ENCODE data around the gene TNRC6A.

Gene TNRC6A

DNA sequence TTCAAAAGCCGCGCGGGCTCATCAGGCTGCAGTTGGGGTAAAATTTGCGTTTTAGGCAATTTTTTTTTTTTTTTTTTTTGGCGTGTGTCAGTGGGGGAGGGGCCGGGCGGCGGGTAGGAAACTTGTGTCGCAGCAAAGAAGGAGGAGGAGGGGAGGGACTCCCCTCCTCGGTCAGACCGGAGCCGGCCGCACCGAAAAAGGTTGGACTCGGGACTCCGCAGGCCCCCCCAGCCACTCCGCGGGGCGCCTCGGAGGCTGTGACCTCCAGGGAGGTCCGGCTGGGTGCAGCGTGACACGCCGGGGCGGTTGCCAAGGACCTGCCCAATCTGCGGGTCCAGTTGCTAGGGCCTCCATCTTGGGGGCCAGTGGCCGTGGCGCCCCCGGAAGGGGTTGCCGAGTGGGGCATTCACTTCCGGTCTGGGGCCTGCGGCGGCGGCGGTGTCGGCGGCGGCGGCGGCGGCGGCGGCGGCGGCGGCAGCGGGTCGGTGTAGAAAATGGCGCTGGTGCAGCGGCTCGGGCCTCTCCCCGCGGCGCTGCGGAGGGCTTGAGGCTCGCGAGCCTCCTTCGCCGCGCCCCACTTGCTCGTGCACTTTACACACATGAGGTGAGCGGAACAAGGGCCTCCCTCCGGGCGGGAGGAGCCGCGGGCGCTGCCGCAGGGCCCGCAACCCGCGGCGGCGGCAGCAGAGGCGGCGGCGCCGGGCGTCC is at the start of gene TNRC6A:
Gene TNRC6A, plus strand, starts transcription at position 409 of the 708 bp plus-strand sequence. Its CDS starts 191 bp downstream, at position 600.
- Histone ChIP-seq H3K4me1 (ENCODE audit: control insufficient read depth, low read depth, low read length) (peaks cover 21% of the 10 kb centered on the region), H3K4me3 (ENCODE audit: low read length) (peak within 1 kb of the TSS; percentile 98), H3K27ac (ENCODE audit: low read length) (peak within 1 kb of the TSS; percentile 93), H3K9me3 (ENCODE audit: control insufficient read depth, low read depth, low read length) (no peaks in the 10 kb centered on the region), H3K9ac (ENCODE audit: low read length) (peak within 1 kb of the TSS; percentile 95), H3K36me3 (ENCODE audit: control insufficient read depth, low read depth, low read length) (peaks cover 28% of the 10 kb centered on the region), H3K27me3 (ENCODE audit: control insufficient read depth, insufficient read depth, low read length) (no peaks in the 10 kb centered on the region)

DNA sequence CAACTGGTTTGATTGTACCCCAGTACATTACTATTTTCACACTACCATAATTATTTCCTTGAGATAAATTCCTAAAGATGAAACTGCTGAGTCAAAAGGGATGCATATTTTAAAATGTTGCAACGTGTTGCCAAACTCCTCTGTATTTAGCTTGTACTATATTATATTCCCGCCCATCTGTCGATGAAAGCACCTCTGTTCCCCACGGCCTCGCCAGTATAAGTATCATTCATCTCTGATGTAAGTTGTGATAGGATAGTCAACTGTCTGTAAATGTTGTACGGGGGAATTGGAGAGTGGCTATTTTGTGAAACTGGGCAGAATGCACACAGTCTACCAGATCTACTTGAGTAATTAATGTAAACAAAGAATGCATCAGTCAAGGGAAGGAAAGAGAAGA is 47.7 kb upstream of the TNRC6A start:
- Histone ChIP-seq H3K4me3 (ENCODE audit: low read length) (no peak overlapping the region), H3K4me1 (ENCODE audit: control insufficient read depth, low read depth, low read length) (peaks cover 7% of the 10 kb centered on the region), H3K27me3 (ENCODE audit: control insufficient read depth, insufficient read depth, low read length) (no peaks in the 10 kb centered on the region), H3K9me3 (ENCODE audit: control insufficient read depth, low read depth, low read length) (no peaks in the 10 kb centered on the region), H3K36me3 (ENCODE audit: control insufficient read depth, low read depth, low read length) (no peaks in the 10 kb centered on the region), H3K9ac (ENCODE audit: low read length) (no peak overlapping the region), H3K27ac (ENCODE audit: low read length) (no peak overlapping the region)

- no peaks in the 10 kb centered on the region for H3K27me3 ChIP-seq (ENCODE audit: control insufficient read depth, insufficient read depth, low read length)
- H3K4me1 ChIP-seq (ENCODE audit: control insufficient read depth, low read depth, low read length): peaks cover 7% of the 10 kb centered on the region
- no peak overlapping the region for H3K9ac ChIP-seq (ENCODE audit: low read length)
- no peaks in the 10 kb centered on the region for H3K9me3 ChIP-seq (ENCODE audit: control insufficient read depth, low read depth, low read length)
- no peak overlapping the region for H3K4me3 ChIP-seq (ENCODE audit: low read length)
- no peak overlapping the region for H3K27ac ChIP-seq (ENCODE audit: low read length)
- H3K36me3 ChIP-seq (ENCODE audit: control insufficient read depth, low read depth, low read length): no peaks in the 10 kb centered on the region
These were observed 46.2 kb upstream of the TNRC6A start for GRCh38 chr16:24683250-24683649.

DNA sequence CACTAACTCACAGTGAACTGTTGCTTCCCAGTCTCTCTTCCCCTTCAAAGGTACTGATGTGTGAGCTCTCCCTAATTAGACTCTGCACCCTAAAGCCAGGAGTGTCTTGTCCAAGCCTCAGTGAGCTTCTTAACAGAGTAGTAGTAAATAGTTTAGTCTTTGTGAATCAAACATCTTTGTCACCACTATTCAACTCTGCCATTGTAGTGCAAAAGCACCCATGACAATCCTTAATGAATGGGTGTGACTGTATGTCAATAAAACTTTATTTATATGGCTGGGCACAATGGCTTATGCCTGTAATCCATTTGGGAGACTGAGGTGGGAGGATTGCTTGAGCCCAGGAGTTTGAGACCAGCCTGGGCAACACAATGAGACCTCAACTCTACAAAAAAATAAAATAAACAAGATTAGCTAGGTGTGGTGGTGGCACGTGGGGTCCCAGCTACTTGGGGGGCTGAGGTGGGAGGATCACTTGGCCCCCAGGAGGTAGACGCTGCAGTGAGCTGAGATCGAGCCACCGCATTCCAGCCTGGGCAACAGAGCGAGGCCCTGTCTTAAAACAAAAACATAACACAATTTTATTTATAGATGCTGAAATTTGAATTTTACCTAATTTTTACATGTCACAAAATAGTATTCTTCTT is 45.5 kb upstream of the TNRC6A start:
- Histone ChIP-seq H3K36me3 (ENCODE audit: control insufficient read depth, low read depth, low read length) (no peaks in the 10 kb centered on the region), H3K4me3 (ENCODE audit: low read length) (no peak overlapping the region), H3K9me3 (ENCODE audit: control insufficient read depth, low read depth, low read length) (no peaks in the 10 kb centered on the region), H3K27ac (ENCODE audit: low read length) (no peak overlapping the region), H3K27me3 (ENCODE audit: control insufficient read depth, insufficient read depth, low read length) (no peaks in the 10 kb centered on the region), H3K9ac (ENCODE audit: low read length) (no peak overlapping the region), H3K4me1 (ENCODE audit: control insufficient read depth, low read depth, low read length) (peaks cover 7% of the 10 kb centered on the region)

- no peaks in the 10 kb centered on the region for H3K27me3 ChIP-seq (ENCODE audit: control insufficient read depth, insufficient read depth, low read length)
- H3K36me3 ChIP-seq (ENCODE audit: control insufficient read depth, low read depth, low read length): no peaks in the 10 kb centered on the region
- H3K4me3 ChIP-seq (ENCODE audit: low read length): no peak overlapping the region
These were observed 43.7 kb upstream of the TNRC6A start for GRCh38 chr16:24685539-24686432.

GRCh38 chr16:24686678-24687077 is 42.8 kb upstream of the TNRC6A start:
- no peak overlapping the region for H3K4me3 ChIP-seq (ENCODE audit: low read length)
- H3K27ac ChIP-seq (ENCODE audit: low read length): peak overlapping the region; percentile 12
- no peaks in the 10 kb centered on the region for H3K36me3 ChIP-seq (ENCODE audit: control insufficient read depth, low read depth, low read length)
- no peaks in the 10 kb centered on the region for H3K9me3 ChIP-seq (ENCODE audit: control insufficient read depth, low read depth, low read length)
- peaks cover 7% of the 10 kb centered on the region for H3K4me1 ChIP-seq (ENCODE audit: control insufficient read depth, low read depth, low read length)
- H3K9ac ChIP-seq (ENCODE audit: low read length): peak overlapping the region; percentile 21
- H3K27me3 ChIP-seq (ENCODE audit: control insufficient read depth, insufficient read depth, low read length): no peaks in the 10 kb centered on the region

More at GRCh38 chr16:24685539-24686432, 43.7 kb upstream of the TNRC6A start:
- Histone ChIP-seq H3K9ac (ENCODE audit: low read length) (peak overlapping the region; percentile 21), H3K4me1 (ENCODE audit: control insufficient read depth, low read depth, low read length) (peaks cover 7% of the 10 kb centered on the region), H3K27ac (ENCODE audit: low read length) (peak overlapping the region; percentile 12), H3K9me3 (ENCODE audit: control insufficient read depth, low read depth, low read length) (no peaks in the 10 kb centered on the region)

GRCh38 chr16:24688359-24688758 is 41.1 kb upstream of the TNRC6A start:
- Histone ChIP-seq H3K4me1 (ENCODE audit: control insufficient read depth, low read depth, low read length) (peaks cover 7% of the 10 kb centered on the region), H3K27ac (ENCODE audit: low read length) (no peak overlapping the region), H3K4me3 (ENCODE audit: low read length) (no peak overlapping the region), H3K9me3 (ENCODE audit: control insufficient read depth, low read depth, low read length) (no peaks in the 10 kb centered on the region), H3K27me3 (ENCODE audit: control insufficient read depth, insufficient read depth, low read length) (no peaks in the 10 kb centered on the region), H3K9ac (ENCODE audit: low read length) (no peak overlapping the region), H3K36me3 (ENCODE audit: control insufficient read depth, low read depth, low read length) (no peaks in the 10 kb centered on the region)

- no peak overlapping the region for H3K4me3 ChIP-seq (ENCODE audit: low read length)
- H3K9me3 ChIP-seq (ENCODE audit: control insufficient read depth, low read depth, low read length): no peaks in the 10 kb centered on the region
- H3K9ac ChIP-seq (ENCODE audit: low read length): no peak overlapping the region
- H3K4me1 ChIP-seq (ENCODE audit: control insufficient read depth, low read depth, low read length): peaks cover 7% of the 10 kb centered on the region
- H3K36me3 ChIP-seq (ENCODE audit: control insufficient read depth, low read depth, low read length): no peaks in the 10 kb centered on the region
- H3K27ac ChIP-seq (ENCODE audit: low read length): no peak overlapping the region
- no peaks in the 10 kb centered on the region for H3K27me3 ChIP-seq (ENCODE audit: control insufficient read depth, insufficient read depth, low read length)
These were observed 40.3 kb upstream of the TNRC6A start for GRCh38 chr16:24689128-24689527.

DNA sequence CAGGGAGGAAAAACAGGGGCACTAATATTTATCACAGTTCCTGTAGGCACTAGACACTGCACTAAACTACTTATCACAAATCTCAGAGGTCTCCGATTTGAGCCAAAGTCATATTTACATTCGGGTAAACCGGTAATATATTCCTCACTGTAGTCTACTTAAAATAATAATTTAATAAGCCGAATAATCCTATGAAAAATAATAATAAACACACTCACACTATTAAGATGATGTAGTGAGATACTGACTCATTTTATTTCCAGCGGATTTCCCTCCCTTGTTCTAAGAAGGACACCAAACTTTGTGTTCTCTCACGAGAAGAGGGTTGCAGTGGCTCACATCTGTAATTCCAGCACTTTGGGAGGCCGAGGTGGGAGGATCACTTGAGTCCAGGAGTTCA is 36.6 kb upstream of the TNRC6A start:
- no peaks in the 10 kb centered on the region for H3K27me3 ChIP-seq (ENCODE audit: control insufficient read depth, insufficient read depth, low read length)

GRCh38 chr16:24694931-24695330 is 34.5 kb upstream of the TNRC6A start:
- H3K4me3 ChIP-seq (ENCODE audit: low read length): no peak overlapping the region
- H3K27ac ChIP-seq (ENCODE audit: low read length): no peak overlapping the region
- no peaks in the 10 kb centered on the region for H3K27me3 ChIP-seq (ENCODE audit: control insufficient read depth, insufficient read depth, low read length)
- no peaks in the 10 kb centered on the region for H3K36me3 ChIP-seq (ENCODE audit: control insufficient read depth, low read depth, low read length)
- H3K9me3 ChIP-seq (ENCODE audit: control insufficient read depth, low read depth, low read length): no peaks in the 10 kb centered on the region
- H3K9ac ChIP-seq (ENCODE audit: low read length): no peak overlapping the region
- no peaks in the 10 kb centered on the region for H3K4me1 ChIP-seq (ENCODE audit: control insufficient read depth, low read depth, low read length)

More for the DNA sequence above, 36.6 kb upstream of the TNRC6A start:
- Histone ChIP-seq H3K36me3 (ENCODE audit: control insufficient read depth, low read depth, low read length) (no peaks in the 10 kb centered on the region), H3K9me3 (ENCODE audit: control insufficient read depth, low read depth, low read length) (no peaks in the 10 kb centered on the region), H3K4me3 (ENCODE audit: low read length) (no peak overlapping the region), H3K27ac (ENCODE audit: low read length) (no peak overlapping the region), H3K4me1 (ENCODE audit: control insufficient read depth, low read depth, low read length) (no peaks in the 10 kb centered on the region), H3K9ac (ENCODE audit: low read length) (no peak overlapping the region)

- Histone ChIP-seq H3K27me3 (ENCODE audit: control insufficient read depth, insufficient read depth, low read length) (no peaks in the 10 kb centered on the region), H3K9me3 (ENCODE audit: control insufficient read depth, low read depth, low read length) (no peaks in the 10 kb centered on the region), H3K4me3 (ENCODE audit: low read length) (no peak overlapping the region), H3K27ac (ENCODE audit: low read length) (no peak overlapping the region), H3K36me3 (ENCODE audit: control insufficient read depth, low read depth, low read length) (no peaks in the 10 kb centered on the region), H3K9ac (ENCODE audit: low read length) (no peak overlapping the region), H3K4me1 (ENCODE audit: control insufficient read depth, low read depth, low read length) (peaks cover 2% of the 10 kb centered on the region)
These were observed 32.8 kb upstream of the TNRC6A start for GRCh38 chr16:24696699-24697098.
